ENCODE data around the gene SERPINA3. TPM values are rescaled to one million over a fixed set of nuclear protein-coding genes. Genes with fewer than 3 reads are reported as not detected.
A peak's percentile ranks its signal among the peaks of the same experiment; 100 is the strongest.

The SERPINA3 gene
- total RNA-seq, 1 donor from 2014 or later, result 36.4 TPM

GRCh38 chr14:94581127-94581999 lies 30.8 kb upstream of the SERPINA3 start, which contains the start of gene SERPINA5:
SERPINA5 (plus strand) TSS chr14:94581426; CDS start chr14:94587363, 5,937 bp downstream.
- TF ChIP-seq CTCF (IDR thresholded peaks at IDR 0.05), result no peak
- DNase-seq, result peak; percentile 67
- no peaks in the 10 kb centered on the region for H3K9me3 ChIP-seq
- peak; percentile 20 for ATAC-seq
- H3K4me3 ChIP-seq, result no peak within 1 kb of the TSS
- H3K36me3 ChIP-seq, result no peaks in the 10 kb centered on the region
- H3K27me3 ChIP-seq, result no peaks in the 10 kb centered on the region
- peaks cover 4% of the 10 kb centered on the region for H3K4me1 ChIP-seq
- no peak within 1 kb of the TSS for H3K27ac ChIP-seq
- intact Hi-C loops (cut with DNase I), result no loop called here

- H3K27ac ChIP-seq, result no peak overlapping the region
- intact Hi-C loops (cut with DNase I), result no loop called here
- DNase-seq, result no peak
- peaks cover 4% of the 10 kb centered on the region for H3K4me1 ChIP-seq
- no peaks in the 10 kb centered on the region for H3K36me3 ChIP-seq
- TF ChIP-seq CTCF (IDR thresholded peaks at IDR 0.05), result no peak
- no peak overlapping the region for H3K4me3 ChIP-seq
- H3K27me3 ChIP-seq, result no peaks in the 10 kb centered on the region
- no peak for ATAC-seq
- H3K9me3 ChIP-seq, result no peaks in the 10 kb centered on the region
Observed at GRCh38 chr14:94582199-94582750, 29.9 kb upstream of the SERPINA3 start.

- intact Hi-C loops (cut with DNase I), result no loop called here
- no peak for ATAC-seq
- H3K27ac ChIP-seq, result no peak overlapping the region
- H3K4me1 ChIP-seq, result peaks cover 4% of the 10 kb centered on the region
- H3K36me3 ChIP-seq, result no peaks in the 10 kb centered on the region
- DNase-seq, result no peak
- H3K4me3 ChIP-seq, result no peak overlapping the region
- no peaks in the 10 kb centered on the region for H3K9me3 ChIP-seq
- TF ChIP-seq CTCF (IDR thresholded peaks at IDR 0.05), result no peak
- H3K27me3 ChIP-seq, result no peaks in the 10 kb centered on the region
Observed at GRCh38 chr14:94582851-94583250, 29.3 kb upstream of the SERPINA3 start.

GRCh38 chr14:94583557-94583956 lies 28.6 kb upstream of the SERPINA3 start:
- peak; percentile 20 for DNase-seq
- TF ChIP-seq CTCF (IDR thresholded peaks at IDR 0.05), result no peak
- Histone ChIP-seq H3K9me3 (no peaks in the 10 kb centered on the region), H3K27me3 (no peaks in the 10 kb centered on the region), H3K27ac (no peak overlapping the region), H3K4me3 (no peak overlapping the region), H3K4me1 (peaks cover 4% of the 10 kb centered on the region), H3K36me3 (no peaks in the 10 kb centered on the region)
- intact Hi-C loops (cut with DNase I), result no loop called here
- ATAC-seq, result no peak

GRCh38 chr14:94584591-94585280 lies 27.5 kb upstream of the SERPINA3 start:
- H3K27ac ChIP-seq, result no peak overlapping the region
- H3K9me3 ChIP-seq, result no peaks in the 10 kb centered on the region
- no peaks in the 10 kb centered on the region for H3K27me3 ChIP-seq
- DNase-seq (no peak), ATAC-seq (no peak)
- peaks cover 4% of the 10 kb centered on the region for H3K4me1 ChIP-seq
- H3K36me3 ChIP-seq, result no peaks in the 10 kb centered on the region
- intact Hi-C loops (cut with DNase I), result no loop called here
- no peak for TF ChIP-seq CTCF (IDR thresholded peaks at IDR 0.05)
- no peak overlapping the region for H3K4me3 ChIP-seq
